Fibroblast of skin of scalp (primary cell): Measurements from ENCODE around the gene RDH13.
"Not testable (repeated sequence)": the region's sequence is repeated elsewhere in the genome, so short reads cannot be mapped to it uniquely, and the experiment has no call there.

Experiments
- DNase-seq: peaks from one replicate; pipeline ENCODE4 v3.0.0-alpha.2; 2013

RDH13 gene

GRCh38 chr19:55075371-55075998 lies 12.5 kb upstream of the RDH13 start, which contains the start of gene EPS8L1:
Gene EPS8L1 (plus strand): TSS chr19:55075869. CDS start chr19:55076445, 576 bp downstream.
- DNase-seq, result no peak

DNA sequence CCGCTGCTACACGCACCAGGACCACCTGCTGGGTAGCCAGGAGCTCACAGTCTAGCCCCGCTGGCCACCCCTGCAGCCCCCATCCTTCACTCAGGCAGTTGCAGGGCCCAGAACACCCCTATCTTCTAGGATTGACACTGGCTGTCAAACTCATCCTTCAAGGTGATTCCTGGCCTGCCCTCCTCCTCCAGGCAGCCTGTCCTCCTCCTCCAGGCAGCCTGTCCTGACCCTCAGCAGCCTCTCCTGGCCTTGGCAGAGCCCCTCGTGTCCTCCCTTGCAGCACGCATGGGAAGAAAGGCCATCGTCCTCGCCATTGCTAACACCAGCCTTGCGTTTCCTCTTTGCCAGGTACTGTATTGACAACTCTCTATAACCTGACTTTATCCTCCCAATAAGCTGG lies 9.0 kb upstream of the RDH13 start:
- no peak for DNase-seq

GRCh38 chr19:55071129-55071502 lies 8.2 kb upstream of the RDH13 start:
- peak; percentile 48 for DNase-seq

- no peak for DNase-seq
Observed at GRCh38 chr19:55070466-55071128, 7.6 kb upstream of the RDH13 start.

DNA sequence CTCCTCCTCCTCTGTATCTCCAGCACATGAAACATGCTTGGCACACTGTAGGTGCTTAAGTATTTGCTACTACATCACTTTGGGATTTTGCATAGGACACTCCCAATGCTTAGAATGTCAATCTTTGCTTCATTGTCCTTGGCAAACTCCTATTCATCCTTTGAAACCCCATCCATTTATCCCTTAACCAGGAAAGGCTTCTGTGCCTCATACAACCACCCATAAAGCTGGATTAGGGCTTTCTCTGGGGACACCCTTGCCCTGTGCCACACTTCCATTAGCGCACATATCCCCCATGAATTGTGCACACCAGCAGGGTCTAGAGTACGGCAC lies 6.9 kb upstream of the RDH13 start:
- DNase-seq, result no peak

DNA sequence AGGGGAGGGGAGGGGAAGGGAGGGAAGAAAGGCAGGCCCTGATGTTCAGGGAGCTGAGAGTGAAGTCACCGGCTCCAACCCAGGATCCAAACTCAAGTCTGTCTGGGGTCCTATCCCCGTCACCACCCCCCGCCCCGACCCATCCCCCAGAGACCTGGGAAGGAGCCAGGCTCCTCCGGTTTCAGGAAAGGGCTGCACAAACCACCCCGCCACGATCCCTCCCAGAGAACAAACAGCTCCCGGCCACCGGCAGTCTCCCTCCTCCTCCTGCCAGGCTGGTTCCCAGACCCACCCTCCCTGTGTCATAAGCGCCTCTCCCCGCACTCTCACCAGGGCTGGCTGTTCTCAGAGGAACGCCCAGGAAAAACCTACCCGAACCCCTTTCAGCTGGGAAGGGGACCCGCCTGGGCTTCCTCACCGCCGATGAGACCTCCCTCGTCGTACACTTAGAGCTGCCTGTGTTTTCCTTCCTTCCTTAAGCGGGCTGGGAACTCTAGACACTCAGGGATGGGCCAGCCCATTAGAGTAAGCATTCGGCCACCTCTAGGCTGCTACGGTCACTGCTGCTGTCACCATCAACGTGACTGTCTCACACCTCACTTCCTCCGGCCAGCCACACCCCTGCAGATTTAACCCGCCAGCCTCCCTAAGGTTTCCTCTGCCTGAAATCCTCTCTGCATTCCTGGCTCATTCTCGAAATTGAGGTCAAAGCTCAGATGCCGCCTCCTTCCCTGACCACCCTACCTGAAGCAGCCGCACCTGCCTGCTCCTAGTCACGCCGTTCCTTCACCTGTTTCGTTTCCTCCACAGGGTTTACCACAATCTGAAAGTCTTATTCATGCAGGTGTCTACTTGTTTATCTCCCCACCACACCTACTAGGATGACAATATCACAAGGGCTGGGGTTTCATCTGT lies 6.3 kb upstream of the RDH13 start:
- no peak for DNase-seq

DNA sequence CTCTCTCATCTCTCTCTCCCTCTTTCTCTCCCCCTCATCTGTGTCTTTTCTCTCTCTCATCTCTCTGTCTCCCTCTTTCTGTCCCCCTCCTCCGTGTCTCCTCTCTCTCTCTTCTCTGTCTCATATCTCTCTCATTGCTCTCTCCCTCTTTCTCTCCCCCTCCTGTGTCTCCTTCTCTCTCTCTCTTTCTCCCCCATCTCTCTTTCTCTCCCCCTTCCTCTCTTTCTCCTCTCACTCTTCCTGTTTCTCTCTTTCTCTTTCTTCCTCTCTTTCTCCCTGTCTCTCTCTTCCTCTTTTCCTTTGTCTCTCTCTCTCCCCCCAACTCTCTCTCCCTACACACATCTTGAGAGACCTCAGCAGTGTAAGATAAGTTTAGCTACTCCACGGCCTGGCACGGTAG lies 4.9 kb upstream of the RDH13 start:
- no peak for DNase-seq

GRCh38 chr19:55066107-55066709 lies 3.3 kb upstream of the RDH13 start:
- no peak for DNase-seq

DNA sequence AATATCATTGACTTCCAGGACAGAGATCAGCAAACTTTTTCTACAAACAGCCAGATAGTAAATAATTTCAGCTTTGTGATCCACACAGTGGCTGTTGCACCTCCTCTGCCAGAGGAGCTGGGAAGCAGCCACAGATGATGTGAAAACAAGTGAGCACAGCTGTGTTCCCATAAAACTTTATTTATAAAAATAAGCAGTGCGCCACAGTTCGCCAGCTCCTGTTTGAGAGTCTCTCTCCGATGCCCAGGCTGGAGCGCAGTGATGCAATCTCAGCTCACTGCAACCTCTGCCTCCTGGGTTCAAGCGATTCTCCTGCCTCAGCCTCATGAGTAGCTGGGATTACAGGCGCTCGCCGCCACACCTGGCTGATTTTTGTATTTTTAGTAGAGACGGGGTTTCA lies 2.6 kb upstream of the RDH13 start:
- DNase-seq, result not testable (repeated sequence)

DNA sequence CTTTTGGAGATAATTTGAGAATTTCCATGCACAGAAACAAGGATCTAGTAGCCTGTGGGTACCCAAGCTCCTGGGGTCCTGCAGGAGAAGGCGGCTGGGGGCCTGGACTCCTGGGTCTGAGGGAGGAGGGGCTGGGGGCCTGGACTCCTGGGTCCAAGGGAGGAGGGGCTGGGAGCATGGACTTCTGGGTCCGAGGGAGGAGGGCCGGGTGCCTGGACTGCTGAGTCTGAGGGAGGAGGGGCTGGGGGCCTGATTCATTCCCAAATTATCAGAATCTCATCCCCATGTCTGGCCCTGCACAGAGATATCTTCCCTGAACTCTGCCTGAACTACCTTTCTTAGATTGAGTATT lies 520 bp upstream of the RDH13 start:
- no peak for DNase-seq

- not testable (repeated sequence) for DNase-seq
Observed at GRCh38 chr19:55060287-55060686, 2.7 kb downstream of the RDH13 start.

- no peak for DNase-seq
Observed at GRCh38 chr19:55058781-55059610, 4.0 kb downstream of the RDH13 start.

DNA sequence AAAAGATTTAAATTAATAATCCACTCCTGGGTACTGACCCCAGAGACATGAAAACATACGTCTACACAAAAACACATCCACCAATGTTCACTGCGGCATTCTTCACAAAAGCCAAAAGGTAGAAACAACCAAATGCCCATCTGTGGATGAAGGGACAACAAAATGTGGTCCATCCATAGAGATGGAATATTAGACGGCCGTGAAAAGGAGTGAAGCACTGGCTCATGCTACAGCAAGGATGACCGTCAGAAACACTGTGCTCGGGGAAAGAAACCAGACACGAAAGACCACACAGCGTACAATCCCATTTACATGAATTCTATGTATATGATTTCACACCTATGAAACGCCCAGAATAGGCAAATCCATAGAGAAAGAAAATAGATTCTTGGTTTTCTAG lies 6.1 kb downstream of the RDH13 start:
- no peak for DNase-seq

- DNase-seq, result no peak
Observed at GRCh38 chr19:55053735-55054134, 9.2 kb downstream of the RDH13 start.

- DNase-seq, result no peak
Observed at GRCh38 chr19:55050749-55051532, 12.0 kb downstream of the RDH13 start.

GRCh38 chr19:55048446-55048845 lies 14.5 kb downstream of the RDH13 start:
- no peak for DNase-seq

- no peak for DNase-seq
Observed at GRCh38 chr19:55047951-55048350, 15.0 kb downstream of the RDH13 start.

GRCh38 chr19:55046975-55047622 lies 15.8 kb downstream of the RDH13 start:
- DNase-seq, result no peak

GRCh38 chr19:55044771-55045716 lies 17.9 kb downstream of the RDH13 start:
- DNase-seq, result no peak

- DNase-seq, result no peak
Observed at GRCh38 chr19:55044286-55044685, 18.7 kb downstream of the RDH13 start.
